K562 (cell line): ENCODE measurements around the gene CRELD2.

ENCODE experiments used
- ATF2 ChIP-seq: sonication (generic); formaldehyde crosslinking; IDR thresholded peaks from 2 replicates; pipeline ENCODE4 v1.8.1; 2022; ENCODE audit warnings: missing genetic modification reagents
- BRD9 ChIP-seq: fragments of 450-650 bp; IDR thresholded peaks from 2 replicates; pipeline ENCODE4 v1.6.1; 2018; ENCODE audit warnings: low read depth; ENCODE audit not compliant: partially characterized antibody
- CTCF ChIP-seq, 3 experiments: IDR thresholded peaks in 2 of 3; conservative IDR thresholded peaks in 1 of 3; 2 replicates each; pipeline ENCODE4 v1.5.1; 2011 to 2012; ENCODE audit warnings: low read length in 3 of 3, mild to moderate bottlenecking in 3 of 3, control low read depth in 2 of 3, improper control_type of control experiment in 1 of 3, inconsistent platforms in 1 of 3, low read depth in 1 of 3, mixed read lengths in 1 of 3, moderate library complexity in 1 of 3; ENCODE audit not compliant: insufficient read depth in 2 of 3
- EZH2 ChIP-seq: IDR thresholded peaks from 2 replicates; pipeline ENCODE4 v1.6.1; 2012; ENCODE audit warnings: low read depth, mild to moderate bottlenecking, inconsistent platforms, low read length, borderline replicate concordance
- FOXA3 ChIP-seq, 2 experiments: fragments of 450-650 bp in 1 of 2; sonication (generic) in 1 of 2; formaldehyde crosslinking; IDR thresholded peaks in 1 of 2; conservative IDR thresholded peaks in 1 of 2; 2 replicates each; pipeline versions ENCODE4 v1.4.0 to v1.8.0; 2020 to 2022; ENCODE audit warnings: mild to moderate bottlenecking in 2 of 2, missing genetic modification reagents in 1 of 2
- FOXP4 ChIP-seq: sonication (generic); formaldehyde crosslinking; IDR thresholded peaks from 2 replicates; pipeline ENCODE4 v1.8.0; 2022; ENCODE audit warnings: mild to moderate bottlenecking, missing genetic modification reagents, borderline replicate concordance
- MBD1 ChIP-seq: fragments of 250-450 bp; sonication (Bioruptor Pico); IDR thresholded peaks from 2 replicates; pipeline ENCODE4 v1.8.0; 2022; ENCODE audit warnings: inconsistent platforms
- POLR2A ChIP-seq: fragments of 450-650 bp; conservative IDR thresholded peaks from 2 replicates; pipeline ENCODE4 v1.6.1; 2016
- SMARCA5 ChIP-seq: fragments of 450-650 bp; IDR thresholded peaks from 2 replicates; pipeline ENCODE4 v1.6.1; 2016
- STAG1 ChIP-seq: sonication (generic); formaldehyde crosslinking; IDR thresholded peaks from 2 replicates; pipeline ENCODE4 v1.5.0; 2020; ENCODE audit warnings: missing genetic modification reagents, borderline replicate concordance
- ZFX ChIP-seq: sonication (generic); formaldehyde crosslinking; IDR thresholded peaks from 2 replicates; pipeline ENCODE4 v1.8.0; 2022; ENCODE audit warnings: mild to moderate bottlenecking, missing genetic modification reagents, moderate library complexity
- ZNF253 ChIP-seq: fragments of 250-450 bp; sonication (Bioruptor Pico); conservative IDR thresholded peaks from 2 replicates; pipeline ENCODE4 v1.6.1; 2021; ENCODE audit warnings: mild to moderate bottlenecking
- ZNF511 ChIP-seq: sonication (generic); formaldehyde crosslinking; IDR thresholded peaks from 2 replicates; pipeline ENCODE4 v1.8.0; 2022; ENCODE audit warnings: mild to moderate bottlenecking, missing genetic modification reagents

GRCh38 chr22:49961601-49962011 is 43.2 kb downstream of the CRELD2 start:
- TF ChIP-seq EZH2 (no peak), ZFX (CRISPR knock-in tag) (peak; percentile 38), FOXA3 (CRISPR knock-in tag; conservative IDR thresholded peaks at IDR 0.05 in 1 of 2, IDR thresholded peaks at IDR 0.05 in 1 of 2) (no peak), POLR2A (no peak), ATF2 (CRISPR knock-in tag) (no peak), MBD1 (CRISPR knock-in tag) (no peak), FOXP4 (CRISPR knock-in tag) (no peak), ZNF511 (no peak), BRD9 (no peak), ZNF253 (no peak), SMARCA5 (no peak), CTCF (IDR thresholded peaks at IDR 0.05 in 2 of 3, conservative IDR thresholded peaks at IDR 0.05 in 1 of 3; ENCODE audit: insufficient read depth in 2 of 3, low read depth in 1 of 3, low read length in 3 of 3) (no peak), STAG1 (CRISPR knock-in tag) (no peak)
